Measurements from ENCODE around the gene INTS6.

INTS6 gene

DNA sequence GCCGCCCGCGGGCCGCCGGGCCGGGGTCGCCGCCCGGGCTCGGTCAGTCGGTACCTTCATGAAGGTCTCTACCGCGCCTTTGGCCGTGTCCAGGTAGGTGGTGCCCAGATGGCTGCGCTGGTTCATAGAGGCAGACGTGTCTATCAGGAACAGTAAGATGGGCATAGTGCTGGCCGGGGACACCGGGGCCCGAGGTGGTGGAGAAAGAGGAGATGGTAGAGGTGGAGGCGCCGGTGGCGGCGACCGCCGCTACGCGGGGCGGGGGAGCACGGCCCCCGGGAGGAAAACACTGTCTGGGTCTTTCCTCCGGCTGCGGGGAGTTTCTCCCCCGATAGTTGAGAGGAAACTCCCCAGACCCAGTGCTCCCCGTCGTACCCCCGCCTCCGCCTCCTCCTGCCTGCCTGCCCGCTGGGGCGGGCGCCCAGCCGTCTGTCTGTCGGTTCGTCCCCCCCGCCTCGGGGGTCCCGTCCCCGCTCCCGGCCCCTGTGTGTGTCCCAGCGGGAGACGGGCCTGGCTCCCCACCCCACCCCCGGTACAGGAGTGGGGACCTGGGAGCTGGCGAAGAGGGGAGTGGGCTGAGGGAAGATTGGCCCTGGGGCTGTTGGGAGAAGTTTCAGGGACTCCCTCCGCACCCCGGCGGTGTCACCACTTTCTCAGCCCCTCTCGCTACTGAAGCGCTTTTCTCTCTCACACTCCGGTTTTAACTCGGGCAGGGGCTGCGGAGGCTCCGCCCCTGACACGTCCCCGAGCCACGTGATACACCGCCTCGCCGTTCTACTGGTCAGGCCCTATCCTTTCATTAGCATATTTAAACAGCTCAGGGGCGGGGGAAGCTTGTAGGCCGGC lies at the start of gene INTS6:
Gene INTS6, minus strand, starts transcription at position 676 of the 846 bp plus-strand sequence. Its CDS starts 511 bp downstream, at position 165.
- DNase-seq, result peak; percentile 97

DNA sequence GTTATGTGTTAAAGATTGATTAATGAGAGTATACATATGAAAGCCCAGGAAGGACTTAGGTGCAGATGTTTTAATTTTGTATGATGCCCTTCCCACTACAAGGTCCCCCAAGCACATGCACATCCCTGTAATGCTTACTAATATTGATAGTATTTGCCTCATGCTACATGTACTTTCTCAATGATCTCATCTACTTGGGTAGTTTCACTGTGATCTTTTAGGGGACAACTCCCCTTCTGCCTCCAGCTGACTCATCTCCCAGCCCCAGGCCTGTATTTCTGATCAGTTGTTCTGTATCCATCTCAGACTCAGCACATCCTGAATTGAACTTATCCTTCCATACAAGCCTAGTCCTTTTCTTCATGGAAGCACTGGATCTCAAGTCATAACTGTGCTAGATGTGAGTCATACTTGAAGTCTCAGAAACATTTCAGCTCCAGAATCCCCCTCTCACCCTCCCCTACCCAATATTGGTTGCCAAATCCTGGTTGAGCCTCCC lies 49.4 kb upstream of the INTS6 start:
- DNase-seq, result no peak

GRCh38 chr13:51501592-51502152 lies 48.8 kb upstream of the INTS6 start:
- no peak for DNase-seq

DNA sequence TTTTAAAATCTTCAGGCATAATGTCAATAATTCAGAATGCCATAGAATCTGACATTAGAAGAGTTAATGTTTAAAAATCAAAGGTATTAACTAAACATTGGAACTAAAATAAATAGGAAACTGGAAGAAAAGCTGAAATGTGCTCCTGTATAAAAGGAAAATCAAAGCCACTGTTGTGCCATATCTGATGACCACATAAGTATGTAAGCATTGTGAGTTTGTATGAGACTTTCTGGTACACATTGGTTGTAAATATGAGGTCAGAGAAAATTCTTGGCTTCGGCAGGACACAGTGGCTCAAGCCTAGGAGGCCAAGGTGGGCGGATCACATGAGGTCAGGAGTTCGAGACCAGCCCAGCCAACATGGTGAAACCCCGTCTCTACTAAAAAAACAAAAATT lies 48.3 kb upstream of the INTS6 start:
- DNase-seq, result no peak

DNA sequence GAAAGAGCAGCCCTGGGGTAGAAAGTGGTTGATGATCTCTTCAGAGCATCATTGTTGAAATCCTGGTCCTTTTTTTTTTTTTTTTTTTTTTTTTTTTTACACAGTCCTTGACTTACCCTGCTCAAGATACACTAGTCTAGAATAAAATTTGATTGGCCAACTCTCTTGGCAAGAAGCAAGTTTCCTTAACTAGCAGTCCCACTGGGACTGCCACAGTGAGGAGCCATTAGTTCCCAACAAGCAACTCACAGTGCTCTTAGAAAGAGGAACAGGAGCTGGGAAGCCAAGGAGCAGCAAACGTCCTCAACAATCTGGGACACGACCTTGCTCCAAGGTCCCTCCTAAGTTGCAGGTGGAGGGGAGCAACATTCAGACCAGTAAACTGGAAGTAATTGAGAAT lies 47.9 kb upstream of the INTS6 start:
- no peak for DNase-seq

- no peak for DNase-seq
These were observed 47.0 kb upstream of the INTS6 start for GRCh38 chr13:51499841-51500240.

GRCh38 chr13:51495316-51495715 lies 42.5 kb upstream of the INTS6 start:
- no peak for DNase-seq

- no peak for DNase-seq
These were observed 41.3 kb upstream of the INTS6 start for GRCh38 chr13:51494156-51494555.

DNA sequence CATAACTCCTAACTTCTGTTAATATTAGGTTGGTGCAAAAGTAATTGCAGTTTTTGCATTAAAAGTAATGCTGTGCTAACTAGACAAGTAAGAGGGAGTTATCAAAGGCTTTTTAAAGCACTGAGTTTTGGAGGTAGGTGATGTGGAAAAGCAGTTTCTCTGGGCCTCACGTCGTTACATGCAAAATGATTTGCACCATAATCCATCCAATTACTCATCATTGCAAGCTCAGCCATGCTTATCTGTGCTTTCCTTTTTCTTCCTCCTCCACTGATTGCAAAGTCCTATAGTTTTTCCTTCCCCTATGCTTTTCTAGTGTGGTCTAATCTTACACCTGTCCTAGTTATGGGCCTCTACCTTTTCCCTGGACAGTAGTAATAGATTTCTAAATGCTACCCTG lies 35.4 kb upstream of the INTS6 start:
- DNase-seq, result no peak

GRCh38 chr13:51481656-51482055 lies 28.8 kb upstream of the INTS6 start:
- DNase-seq, result no peak

DNA sequence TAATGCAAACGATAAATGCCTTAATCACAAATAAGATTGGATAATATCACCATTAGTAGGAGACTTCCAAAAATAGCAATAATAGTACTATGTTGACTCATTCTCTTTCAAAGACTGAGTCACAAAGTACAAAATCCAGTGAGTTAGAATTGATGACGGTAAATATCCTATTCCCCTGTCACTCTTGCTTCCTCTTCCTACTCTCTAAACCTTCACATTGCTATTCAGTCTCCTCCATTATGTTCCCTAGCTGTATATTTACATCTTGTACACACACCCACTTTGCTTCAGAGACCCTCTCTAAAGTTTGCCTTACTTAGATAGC lies 26.3 kb upstream of the INTS6 start:
- DNase-seq, result no peak

DNA sequence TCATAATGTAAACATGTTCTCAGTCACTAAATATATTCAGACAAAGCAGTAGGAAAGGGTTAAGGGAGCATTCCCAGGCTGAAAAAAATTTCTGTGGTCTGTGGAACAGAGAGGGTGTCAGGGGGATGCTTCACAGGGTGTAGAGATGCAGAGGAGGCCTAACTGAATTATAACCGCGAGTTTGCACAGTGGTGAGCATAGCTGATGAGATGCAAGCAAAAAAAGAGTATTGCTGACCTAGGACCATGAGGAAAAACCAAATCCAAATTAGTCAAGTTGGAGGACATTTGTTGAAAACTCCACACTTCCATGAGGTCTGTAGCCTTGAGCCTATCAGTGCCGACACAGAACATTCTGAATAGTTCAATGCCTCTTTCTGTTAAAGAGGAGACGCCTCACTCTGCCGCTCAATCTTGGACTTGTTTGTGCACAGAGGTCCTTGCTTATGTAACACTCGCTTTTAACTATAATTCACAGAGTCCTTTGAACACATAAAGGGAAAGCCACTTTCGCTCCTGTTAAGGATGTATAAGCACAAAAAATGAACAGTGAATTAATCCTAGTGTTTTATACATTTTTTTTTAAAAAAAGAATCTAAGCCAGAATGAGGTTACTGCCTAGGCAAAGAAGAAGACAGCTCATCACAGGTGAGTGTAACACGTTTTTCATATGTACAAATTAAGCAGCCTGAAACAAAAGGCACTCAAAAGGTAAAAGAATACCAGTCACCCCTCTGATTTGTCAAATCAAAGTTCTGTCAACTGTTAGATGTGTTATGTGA lies 25.8 kb upstream of the INTS6 start:
- no peak for DNase-seq

- DNase-seq, result no peak
These were observed 25.0 kb upstream of the INTS6 start for GRCh38 chr13:51477653-51478324.

GRCh38 chr13:51477149-51477548 lies 24.3 kb upstream of the INTS6 start:
- no peak for DNase-seq

GRCh38 chr13:51475727-51476501 lies 23.1 kb upstream of the INTS6 start:
- DNase-seq, result no peak

- no peak for DNase-seq
These were observed 17.0 kb upstream of the INTS6 start for GRCh38 chr13:51469790-51470189.

GRCh38 chr13:51467730-51468129 lies 14.9 kb upstream of the INTS6 start:
- DNase-seq, result no peak

DNA sequence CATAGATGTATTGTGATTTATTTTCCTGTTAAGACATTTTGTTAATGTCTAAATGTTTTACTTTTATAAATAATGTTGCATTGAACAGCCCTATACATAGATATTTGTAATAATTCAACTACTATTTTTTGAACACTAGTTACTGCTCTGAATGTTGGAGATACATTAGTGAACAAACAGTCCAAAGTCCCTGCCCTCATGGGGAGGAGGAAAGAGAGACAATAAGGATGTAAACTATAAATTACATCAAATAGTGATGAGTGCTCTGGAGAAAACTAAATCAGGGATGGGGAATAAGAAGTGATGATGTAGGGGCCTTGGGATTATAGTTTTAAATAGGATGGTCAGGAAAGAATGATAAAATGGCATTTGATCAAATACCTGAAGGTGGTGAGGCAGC lies 12.3 kb upstream of the INTS6 start:
- DNase-seq, result no peak

- no peak for DNase-seq
These were observed 4.4 kb upstream of the INTS6 start for GRCh38 chr13:51457086-51457815.

DNA sequence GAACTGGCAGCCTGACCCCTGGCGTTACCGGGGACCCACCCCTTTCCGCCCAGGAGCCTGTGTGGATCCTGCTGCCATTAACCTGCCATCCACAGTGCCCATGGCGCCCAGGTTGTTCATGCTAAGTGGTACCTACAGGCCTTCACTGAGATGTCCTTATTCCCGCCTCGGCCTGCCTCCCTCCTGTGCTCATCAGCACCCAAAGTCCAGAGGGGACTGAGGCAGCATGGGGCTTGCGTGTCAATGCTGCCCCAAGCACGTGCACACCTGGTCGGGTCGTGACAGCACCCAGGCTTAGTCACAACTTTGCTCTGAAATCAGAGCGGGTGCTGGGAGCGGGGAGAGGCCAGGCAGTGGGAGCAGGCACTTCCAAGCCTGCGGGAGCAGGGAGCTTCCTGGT lies 3.7 kb upstream of the INTS6 start:
- no peak for DNase-seq

GRCh38 chr13:51455532-51455931 lies 2.7 kb upstream of the INTS6 start:
- no peak for DNase-seq

All from GOT3 (cell line).